GM13976 (cell line): ENCODE data around the gene NF2.

Source experiments
- DNase-seq: peaks from one replicate; pipeline ENCODE4 v3.0.0; 2012; ENCODE audit warnings: low spot score
- CTCF ChIP-seq: IDR thresholded peaks from 2 replicates; pipeline ENCODE4 v1.5.1; 2012; ENCODE audit warnings: borderline replicate concordance, mild to moderate bottlenecking; ENCODE audit not compliant: insufficient read depth; ENCODE audit errors: extremely low read depth, missing control alignments, control extremely low read depth
- in situ Hi-C: fragments of 300-500 bp; cut with MboI; formaldehyde crosslinking; loops from one replicate; pipeline ENCODE4 v1.12.0; 2022; ENCODE audit warnings: low sequenced_read_pairs, mixed read lengths, inconsistent platforms; ENCODE audit not compliant: unreplicated experiment

NF2 gene

GRCh38 chr22:29625090-29625825, 21.8 kb downstream of the NF2 start:
- in situ Hi-C loops = loop anchor here (25.0 kb wide), 1 partner anchor 387 kb away; no protein-coding TSS in a partner anchor
- TF ChIP-seq CTCF = peak; percentile 77
- DNase-seq = peak; percentile 45

- in situ Hi-C loops = loop anchor here (25.0 kb wide), 1 partner anchor 386 kb away; no protein-coding TSS in a partner anchor
- no peak for TF ChIP-seq CTCF
- no peak for DNase-seq
These were observed 23.2 kb downstream of the NF2 start for GRCh38 chr22:29626497-29627195.

- TF ChIP-seq CTCF = no peak
- no peak for DNase-seq
- in situ Hi-C loops = loop anchor here (25.0 kb wide), 1 partner anchor 385 kb away; no protein-coding TSS in a partner anchor
These were observed 23.7 kb downstream of the NF2 start for GRCh38 chr22:29627196-29627535.

GRCh38 chr22:29628996-29629902, 25.8 kb downstream of the NF2 start:
- no peak for TF ChIP-seq CTCF

GRCh38 chr22:29629903-29630516, 26.6 kb downstream of the NF2 start:
- in situ Hi-C loops = loop anchor here (25.0 kb wide), 1 partner anchor 382 kb away; no protein-coding TSS in a partner anchor
- no peak for TF ChIP-seq CTCF
- no peak for DNase-seq

More at GRCh38 chr22:29628996-29629902, 25.8 kb downstream of the NF2 start:
- DNase-seq = no peak
- in situ Hi-C loops = loop anchor here (25.0 kb wide), 1 partner anchor 383 kb away; no protein-coding TSS in a partner anchor
